LHCN-M2 (cell line): ENCODE measurements around the gene NDUFA13. TPM values are rescaled to one million over a fixed set of nuclear protein-coding genes. Genes with fewer than 3 reads are reported as not detected.

Experiments used
- DNase-seq: peaks from one replicate; pipeline ENCODE4 v3.0.0-alpha.2; 2012; ENCODE audit warnings: low read depth
- total RNA-seq: library from RNA; depleted of rRNA; stranded (reverse); fragments of >200 nt; gene quantifications from 2 replicates; pipeline ENCODE4 v1.2.3, GENCODE V29; 2014

NDUFA13 gene
- total RNA-seq, 1 experiment from 2014 or later, result 32.4 TPM

- DNase-seq, result no peak
Observed at GRCh38 chr19:19546751-19547162, 30.7 kb downstream of the NDUFA13 start.

GRCh38 chr19:19547674-19548336, 31.8 kb downstream of the NDUFA13 start:
- no peak for DNase-seq

DNA sequence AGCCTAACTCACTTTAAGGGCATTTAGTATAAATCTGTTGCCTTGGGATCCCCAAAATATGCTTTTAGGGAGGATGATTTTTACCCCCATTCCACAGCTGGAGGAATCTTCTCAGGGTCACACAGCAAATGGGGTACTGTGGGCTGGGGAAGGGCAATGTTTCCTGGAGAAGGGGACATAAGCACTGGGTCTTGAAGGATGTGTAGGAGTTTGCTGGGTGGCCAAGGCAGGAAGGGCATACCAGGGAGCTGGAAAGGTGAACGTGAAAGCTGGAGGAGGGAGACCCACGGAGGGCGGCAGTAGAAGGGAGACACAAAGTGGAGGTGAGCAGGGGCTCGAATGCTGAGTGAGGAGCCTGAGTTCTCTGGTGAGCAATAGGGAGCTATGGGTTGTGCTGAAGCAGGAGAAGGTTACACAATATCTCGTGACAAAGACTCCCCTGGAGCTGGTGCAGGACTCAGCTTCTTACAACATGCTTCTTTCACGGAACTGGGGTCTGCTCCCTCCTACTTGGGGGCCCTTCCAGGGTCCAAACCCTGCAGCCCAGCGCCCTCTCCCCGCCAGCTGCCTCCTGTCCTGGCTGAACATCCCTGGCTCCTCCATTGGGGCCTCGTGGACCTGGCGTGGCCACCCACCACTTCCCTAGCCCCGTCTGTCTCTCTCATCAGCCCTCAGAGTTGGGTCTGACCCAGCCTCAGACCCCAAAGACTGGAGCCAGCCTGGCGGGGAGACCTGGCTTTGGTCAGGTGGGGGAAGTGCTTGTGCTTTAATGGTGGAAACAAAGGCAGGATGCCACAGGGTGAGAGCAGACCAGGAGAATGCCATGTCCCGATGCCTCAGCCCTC, 33.1 kb downstream of the NDUFA13 start:
- DNase-seq, result no peak

- DNase-seq, result no peak
Observed at GRCh38 chr19:19549804-19550464, 33.9 kb downstream of the NDUFA13 start.

GRCh38 chr19:19550485-19550929, 34.5 kb downstream of the NDUFA13 start:
- no peak for DNase-seq

DNA sequence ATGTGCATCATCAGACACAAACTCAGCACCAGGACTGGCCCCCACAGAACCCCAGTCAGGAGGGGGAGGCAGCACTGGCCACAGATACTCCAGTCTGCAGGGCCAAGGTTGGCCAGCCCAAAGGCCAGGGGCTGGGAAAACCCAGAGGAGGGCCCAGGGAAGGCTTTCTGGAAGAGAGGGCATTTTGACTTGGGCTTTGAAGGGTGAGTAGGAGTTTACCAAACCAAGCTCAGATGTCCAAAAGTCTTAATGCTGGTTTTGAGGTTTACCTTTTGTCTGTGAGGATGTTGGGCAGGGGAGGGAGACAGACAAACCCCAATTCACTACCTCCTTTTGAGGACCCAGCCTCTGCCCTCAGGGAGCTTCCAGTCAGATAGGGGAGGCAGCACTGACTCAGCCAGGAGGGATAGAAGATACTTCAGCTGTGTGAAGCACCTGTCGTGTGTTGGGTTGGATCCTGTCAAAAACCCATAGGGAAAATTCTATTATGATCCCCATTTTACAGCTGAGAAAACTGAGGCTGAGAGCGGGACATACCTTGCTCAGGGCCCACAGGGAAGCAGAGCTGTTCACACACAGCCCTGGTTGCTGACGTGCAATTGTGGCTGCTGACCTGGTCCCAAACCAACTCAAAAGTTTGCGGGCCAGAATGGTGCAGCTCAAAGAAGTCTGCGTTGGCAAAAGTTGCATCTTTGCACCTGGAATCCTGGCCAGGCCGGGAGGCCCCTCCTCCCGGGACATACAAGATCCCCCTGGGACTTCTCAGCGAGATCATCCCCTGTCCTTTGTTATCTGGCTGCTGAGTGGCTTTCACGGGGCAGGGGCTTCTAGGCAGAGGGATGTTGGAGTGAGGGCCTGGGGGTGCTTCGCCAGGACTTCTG, 35.2 kb downstream of the NDUFA13 start:
- DNase-seq, result no peak

- DNase-seq, result peak; percentile 31
Observed at GRCh38 chr19:19551853-19552192, 35.8 kb downstream of the NDUFA13 start.

DNA sequence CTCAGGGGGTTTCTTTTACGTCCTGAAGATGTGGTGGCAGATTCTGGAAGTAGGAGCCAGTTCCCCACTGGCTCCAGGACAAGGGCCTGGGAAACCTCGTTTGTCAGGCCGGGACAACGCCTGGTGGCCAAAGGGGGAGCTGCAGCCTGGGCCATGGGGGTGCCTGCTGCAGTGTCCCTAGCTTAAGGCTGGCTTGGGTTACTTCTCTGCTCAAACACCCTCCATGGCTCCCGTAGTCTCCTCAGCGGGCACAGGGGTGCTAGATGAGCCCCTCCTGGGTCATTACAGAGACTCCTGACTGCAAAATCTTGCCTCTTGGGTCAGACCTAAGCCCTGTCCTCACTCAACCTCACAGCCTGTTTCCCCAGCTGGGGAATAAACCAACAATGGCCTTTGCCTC, 36.8 kb downstream of the NDUFA13 start:
- no peak for DNase-seq

GRCh38 chr19:19553670-19554069, 37.6 kb downstream of the NDUFA13 start:
- DNase-seq, result no peak

GRCh38 chr19:19554074-19555023, 38.3 kb downstream of the NDUFA13 start:
- no peak for DNase-seq

DNA sequence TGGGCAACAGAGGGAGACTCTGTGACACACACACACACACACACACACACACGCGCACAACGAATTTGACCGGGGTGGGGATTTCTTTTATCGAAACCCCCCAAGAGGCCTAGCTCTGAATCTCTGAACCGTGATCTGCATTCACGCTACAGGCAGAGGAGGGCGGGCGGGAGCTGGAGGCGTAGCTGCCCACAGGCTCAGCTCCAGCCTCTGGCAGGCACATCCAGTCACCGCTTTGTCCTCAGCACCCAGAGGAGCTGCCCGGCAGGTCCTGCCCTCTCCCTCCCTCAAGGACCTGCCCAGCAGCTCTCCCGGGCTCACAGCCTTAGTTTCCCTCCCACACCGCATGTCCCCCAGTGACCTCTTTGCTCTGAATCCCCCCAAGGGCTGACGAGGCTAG, 42.0 kb downstream of the NDUFA13 start:
- no peak for DNase-seq

GRCh38 chr19:19558636-19559035, 42.6 kb downstream of the NDUFA13 start:
- DNase-seq, result no peak

GRCh38 chr19:19559931-19560330, 43.9 kb downstream of the NDUFA13 start:
- no peak for DNase-seq

GRCh38 chr19:19561946-19562664, 46.1 kb downstream of the NDUFA13 start:
- no peak for DNase-seq

DNA sequence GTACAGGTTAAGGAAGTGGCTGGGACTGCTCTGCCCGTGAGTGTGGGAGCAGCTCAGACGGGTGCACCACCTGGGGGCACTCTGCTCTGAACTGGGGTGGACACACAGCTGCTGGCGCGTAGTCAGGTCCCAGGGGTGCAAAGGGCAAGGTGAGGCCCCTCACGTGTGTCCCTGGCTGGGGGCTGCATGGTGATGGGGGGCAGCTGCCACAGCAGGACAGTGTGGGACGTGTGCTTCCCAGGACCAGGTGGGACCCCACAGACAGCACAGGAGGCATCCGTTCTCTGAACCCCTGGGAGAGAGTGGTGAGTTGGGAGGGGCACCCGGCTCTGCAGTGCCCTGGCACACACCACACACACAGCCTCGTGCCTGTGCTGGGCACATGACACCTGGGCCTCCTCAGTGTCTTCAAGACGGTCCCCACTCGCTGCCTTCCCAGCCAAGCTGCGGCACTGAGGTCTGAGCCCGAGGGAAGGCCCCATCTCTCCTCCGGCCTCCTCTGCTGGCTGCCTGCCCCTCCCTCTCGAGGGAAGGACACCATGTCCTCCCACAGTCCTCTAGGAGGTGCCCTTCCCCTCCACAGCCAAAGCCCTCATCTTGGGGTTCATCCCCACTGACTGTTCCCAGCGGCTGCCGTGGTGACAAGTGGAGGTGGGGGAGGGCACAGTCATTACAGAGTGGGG, 46.8 kb downstream of the NDUFA13 start:
- DNase-seq, result no peak

GRCh38 chr19:19563348-19563848, 47.4 kb downstream of the NDUFA13 start:
- DNase-seq, result no peak

DNA sequence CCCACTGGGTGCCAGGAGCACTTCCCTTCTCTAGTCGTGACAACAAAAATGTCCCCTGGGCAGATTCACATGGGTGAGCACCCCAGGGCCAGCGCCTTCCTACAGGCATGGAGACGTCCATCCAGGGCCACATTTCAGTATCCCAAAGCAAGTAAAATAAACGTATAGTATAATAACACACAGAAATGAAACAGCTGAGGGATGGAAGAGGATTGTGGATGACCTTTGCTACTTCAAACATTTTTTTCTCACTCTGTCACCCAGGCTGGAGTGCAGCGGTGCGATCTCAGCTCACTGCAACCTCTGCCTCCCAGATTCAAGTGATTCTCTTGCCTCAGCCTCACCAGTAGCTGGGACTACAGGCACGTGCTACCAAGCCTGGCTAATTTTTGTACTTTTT, 50.3 kb downstream of the NDUFA13 start:
- no peak for DNase-seq

- no peak for DNase-seq
Observed at GRCh38 chr19:19567391-19567790, 51.4 kb downstream of the NDUFA13 start.
